ENCODE results near the gene ARHGAP42. TPM values are rescaled to one million over a fixed set of nuclear protein-coding genes. Genes with fewer than 3 reads are reported as not detected.

ARHGAP42 gene
- total and polyA plus RNA-seq, 8 donors = 17.1 to 45.2 (median 36.2) TPM

- TF ChIP-seq CTCF (IDR thresholded peaks at IDR 0.05) = no peak
- DNase-seq (no peak), ATAC-seq (no peak)
- no peaks in the 10 kb centered on the region for H3K36me3 ChIP-seq
- H3K4me3 ChIP-seq = no peak overlapping the region
- no peak overlapping the region for H3K27ac ChIP-seq
- no peaks in the 10 kb centered on the region for H3K9me3 ChIP-seq
- intact Hi-C loops (cut with DNase I) = no loop called here
- no peaks in the 10 kb centered on the region for H3K27me3 ChIP-seq
- peaks cover 0 to 3% of the 10 kb centered on the region in 2 donors for H3K4me1 ChIP-seq
These were observed 183.1 kb downstream of the ARHGAP42 start for GRCh38 chr11:100870138-100870537.

- H3K4me1 ChIP-seq = peaks cover 0 to 3% of the 10 kb centered on the region in 2 donors
- TF ChIP-seq CTCF (IDR thresholded peaks at IDR 0.05) = no peak
- no peaks in the 10 kb centered on the region for H3K9me3 ChIP-seq
- DNase-seq (no peak), ATAC-seq (no peak)
- intact Hi-C loops (cut with DNase I) = no loop called here
- H3K27ac ChIP-seq = no peak overlapping the region
- H3K36me3 ChIP-seq = no peaks in the 10 kb centered on the region
- H3K27me3 ChIP-seq = no peaks in the 10 kb centered on the region
- no peak overlapping the region for H3K4me3 ChIP-seq
These were observed 186.1 kb downstream of the ARHGAP42 start for GRCh38 chr11:100872951-100873740.

- H3K4me1 ChIP-seq = peaks cover 0 to 3% of the 10 kb centered on the region in 2 donors
- DNase-seq = no peak
- intact Hi-C loops (cut with DNase I) = no loop called here
- no peak for TF ChIP-seq CTCF (IDR thresholded peaks at IDR 0.05)
- ATAC-seq = no peak
- H3K4me3 ChIP-seq = no peak overlapping the region
- H3K9me3 ChIP-seq = no peaks in the 10 kb centered on the region
- H3K36me3 ChIP-seq = no peaks in the 10 kb centered on the region
- H3K27me3 ChIP-seq = no peaks in the 10 kb centered on the region
- no peak overlapping the region for H3K27ac ChIP-seq
These were observed 187.1 kb downstream of the ARHGAP42 start for GRCh38 chr11:100874203-100874602.

- no peak for TF ChIP-seq CTCF (IDR thresholded peaks at IDR 0.05)
- H3K27me3 ChIP-seq = no peaks in the 10 kb centered on the region
- no peak overlapping the region for H3K27ac ChIP-seq
- no peaks in the 10 kb centered on the region for H3K36me3 ChIP-seq
- ATAC-seq = no peak
- H3K9me3 ChIP-seq = no peaks in the 10 kb centered on the region
- DNase-seq = no peak
- no peak overlapping the region for H3K4me3 ChIP-seq
- intact Hi-C loops (cut with DNase I) = no loop called here
- peaks cover 0 to 3% of the 10 kb centered on the region in 2 donors for H3K4me1 ChIP-seq
These were observed 188.4 kb downstream of the ARHGAP42 start for GRCh38 chr11:100875521-100875869.

GRCh38 chr11:100876815-100877520 lies 189.9 kb downstream of the ARHGAP42 start:
- no peaks in the 10 kb centered on the region for H3K9me3 ChIP-seq
- peaks cover 0 to 3% of the 10 kb centered on the region in 2 donors for H3K4me1 ChIP-seq
- H3K27me3 ChIP-seq = no peaks in the 10 kb centered on the region
- no peak for TF ChIP-seq CTCF (IDR thresholded peaks at IDR 0.05)
- no peaks in the 10 kb centered on the region for H3K36me3 ChIP-seq
- no peak overlapping the region for H3K4me3 ChIP-seq
- intact Hi-C loops (cut with DNase I) = no loop called here
- DNase-seq = peak in 1 of 4 donors; percentile 24
- ATAC-seq = peak; percentile 79
- peak overlapping the region; percentile 7 to 28 for H3K27ac ChIP-seq

Measured in left lung (tissue), 10 donors.